Measurements from ENCODE around the gene FMNL2.
"Not testable (repeated sequence)": the region's sequence is repeated elsewhere in the genome, so short reads cannot be mapped to it uniquely, and the experiment has no call there.

DNA sequence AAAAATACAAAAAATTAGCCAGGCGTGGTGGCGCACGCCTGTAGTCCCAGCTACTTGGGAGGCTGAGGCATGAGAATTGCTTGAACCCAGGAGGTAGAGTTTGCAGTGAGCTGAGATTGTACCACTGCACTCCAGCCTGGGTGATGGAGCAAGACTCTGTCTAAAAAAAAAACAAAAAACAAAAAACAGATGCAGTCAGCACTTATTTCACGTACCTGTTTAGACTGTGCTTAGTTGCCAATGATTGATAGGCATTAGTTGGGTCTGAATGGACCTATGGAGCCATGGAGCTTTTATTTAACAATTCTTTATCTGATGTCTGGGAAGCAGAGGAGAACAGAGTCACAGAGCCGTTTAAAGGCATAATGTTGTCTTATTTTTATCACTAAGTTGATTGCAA is 139.5 kb downstream of the FMNL2 start:
- TF ChIP-seq POLR2A (IDR thresholded peaks at IDR 0.05): not testable (repeated sequence)
- TF ChIP-seq, protein P1, sequence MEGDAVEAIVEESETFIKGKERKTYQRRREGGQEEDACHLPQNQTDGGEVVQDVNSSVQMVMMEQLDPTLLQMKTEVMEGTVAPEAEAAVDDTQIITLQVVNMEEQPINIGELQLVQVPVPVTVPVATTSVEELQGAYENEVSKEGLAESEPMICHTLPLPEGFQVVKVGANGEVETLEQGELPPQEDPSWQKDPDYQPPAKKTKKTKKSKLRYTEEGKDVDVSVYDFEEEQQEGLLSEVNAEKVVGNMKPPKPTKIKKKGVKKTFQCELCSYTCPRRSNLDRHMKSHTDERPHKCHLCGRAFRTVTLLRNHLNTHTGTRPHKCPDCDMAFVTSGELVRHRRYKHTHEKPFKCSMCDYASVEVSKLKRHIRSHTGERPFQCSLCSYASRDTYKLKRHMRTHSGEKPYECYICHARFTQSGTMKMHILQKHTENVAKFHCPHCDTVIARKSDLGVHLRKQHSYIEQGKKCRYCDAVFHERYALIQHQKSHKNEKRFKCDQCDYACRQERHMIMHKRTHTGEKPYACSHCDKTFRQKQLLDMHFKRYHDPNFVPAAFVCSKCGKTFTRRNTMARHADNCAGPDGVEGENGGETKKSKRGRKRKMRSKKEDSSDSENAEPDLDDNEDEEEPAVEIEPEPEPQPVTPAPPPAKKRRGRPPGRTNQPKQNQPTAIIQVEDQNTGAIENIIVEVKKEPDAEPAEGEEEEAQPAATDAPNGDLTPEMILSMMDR (IDR thresholded peaks at IDR 0.05): not testable (repeated sequence)

All from esophagus squamous epithelium (tissue), 4 donors.